Natural killer cell (primary cell): Measurements from ENCODE around the gene RASA1. TPM values are rescaled to one million over a fixed set of nuclear protein-coding genes. Genes with fewer than 3 reads are reported as not detected.

Experiments
- ATAC-seq, 3 donors: fragments of 150-1000 bp in 2 of 3; fragments of 200-7000 bp in 1 of 3; cut with Tn5 transposase; 1 replicate in 1 of 3; 2 replicates in 2 of 3; pipeline ENCODE4 v1.10.0; 2021; ENCODE audit warnings: mild to moderate bottlenecking in 2 of 3, moderate library complexity in 2 of 3
- DNase-seq, 2 donors: peaks; one replicate each; pipeline versions ENCODE4 v3.0.0 to v3.0.0-alpha.2; 2013 to 2021; ENCODE audit warnings: mixed read lengths in 1 of 2
- H3K27ac ChIP-seq: one replicate; pipeline ENCODE4 v1.5.1; 2013; ENCODE audit warnings: mild to moderate bottlenecking, low read length
- H3K27me3 ChIP-seq: one replicate; pipeline ENCODE4 v1.6.1; 2013; ENCODE audit warnings: low read length; ENCODE audit not compliant: control insufficient read depth, insufficient read depth
- H3K36me3 ChIP-seq: one replicate; pipeline ENCODE4 v1.6.1; 2013; ENCODE audit warnings: low read length; ENCODE audit not compliant: control insufficient read depth, insufficient read depth
- H3K4me1 ChIP-seq: one replicate; pipeline ENCODE4 v1.6.1; 2013; ENCODE audit warnings: low read length; ENCODE audit not compliant: control insufficient read depth, insufficient read depth
- H3K4me3 ChIP-seq: one replicate; pipeline ENCODE4 v1.5.1; 2013; ENCODE audit warnings: low read length
- H3K9me3 ChIP-seq: one replicate; pipeline ENCODE4 v1.6.1; 2013; ENCODE audit warnings: low read length; ENCODE audit not compliant: control insufficient read depth, insufficient read depth
- H3K27ac Mint-ChIP-seq, 2 donors: one replicate each; pipeline ENCODE4 v1.8.0; 2022; ENCODE audit warnings: mild to moderate bottlenecking in 2 of 2, mixed read lengths in 2 of 2, moderate library complexity in 1 of 2
- H3K27me3 Mint-ChIP-seq, 2 donors: one replicate each; pipeline ENCODE4 v1.8.0; 2022; ENCODE audit warnings: low read depth in 2 of 2, mixed read lengths in 2 of 2
- H3K36me3 Mint-ChIP-seq: one replicate; pipeline ENCODE4 v1.8.0; 2022; ENCODE audit warnings: mixed read lengths
- H3K4me1 Mint-ChIP-seq, 2 donors: one replicate each; pipeline ENCODE4 v1.8.0; 2022; ENCODE audit warnings: mixed read lengths in 2 of 2
- H3K4me3 Mint-ChIP-seq: one replicate; pipeline ENCODE4 v1.8.0; 2022; ENCODE audit warnings: mild to moderate bottlenecking, moderate library complexity, mixed read lengths
- H3K9me3 Mint-ChIP-seq, 2 donors: one replicate each; pipeline ENCODE4 v1.8.0; 2022; ENCODE audit warnings: mixed read lengths in 2 of 2
- CTCF ChIP-seq: fragments of 200-600 bp; IDR thresholded peaks from one replicate; pipeline ENCODE4 v1.8.0; 2022; ENCODE audit warnings: antibody characterized with exemption
- WGBS: methylation state at CpG from one replicate; pipeline ENCODE4 v1.1.7; 2013; ENCODE audit warnings: missing lambda C conversion rate; ENCODE audit not compliant: insufficient coverage; 5-methylcytosine and 5-hydroxymethylcytosine counted together
- intact Hi-C: fragments of 100-400 bp; cut with micrococcal nuclease; formaldehyde crosslinking; loops from one replicate; pipeline ENCODE4 v1.14.2; 2022
- total RNA-seq, 4 donors: library from RNA; stranded (reverse); fragments of 120-200 nt in 1 of 4; gene quantifications; one replicate each; pipeline versions ENCODE4 v1.2.3 to v1.2.4, GENCODE V29; 2013 to 2022

Gene RASA1
- total RNA-seq, 3 donors from 2014 or later (not counting 1 experiment from before 2014, with no cell fraction given), result 20.3 to 26.5 (median 21.2) TPM

GRCh38 chr5:87233143-87233542 is 34.5 kb upstream of the RASA1 start:
- H3K36me3 Mint-ChIP-seq, result no peaks in the 10 kb centered on the region
- H3K27me3 ChIP-seq, result no peaks in the 10 kb centered on the region
- peaks cover 4% of the 10 kb centered on the region for H3K4me1 ChIP-seq
- no peak overlapping the region for H3K27ac ChIP-seq
- ATAC-seq (no peak), DNase-seq (no peak)
- H3K27me3 Mint-ChIP-seq, result no peaks in the 10 kb centered on the region
- intact Hi-C loops, result no loop called here
- no peaks in the 10 kb centered on the region for H3K9me3 ChIP-seq
- no peaks in the 10 kb centered on the region for H3K36me3 ChIP-seq
- no peak overlapping the region for H3K4me3 ChIP-seq
- 97% methylated on average over 2 of the region's 2 CpGs for WGBS
- no peaks in the 10 kb centered on the region for H3K9me3 Mint-ChIP-seq
- no peak overlapping the region for H3K4me3 Mint-ChIP-seq
- no peak for TF ChIP-seq CTCF
- H3K27ac Mint-ChIP-seq, result no peak overlapping the region
- no peaks in the 10 kb centered on the region for H3K4me1 Mint-ChIP-seq

- intact Hi-C loops, result no loop called here
- no peaks in the 10 kb centered on the region for H3K9me3 Mint-ChIP-seq
- no peak overlapping the region for H3K4me3 Mint-ChIP-seq
- ATAC-seq, result no peak
- no peak overlapping the region for H3K4me3 ChIP-seq
- no peak for DNase-seq
- no peak overlapping the region for H3K27ac ChIP-seq
- no peak for TF ChIP-seq CTCF
- no peaks in the 10 kb centered on the region for H3K4me1 ChIP-seq
- H3K27me3 Mint-ChIP-seq, result no peaks in the 10 kb centered on the region
- H3K4me1 Mint-ChIP-seq, result peaks cover 0 to 7% of the 10 kb centered on the region in 2 donors
- WGBS, result 86% methylated on average over 2 of the region's 2 CpGs
- H3K27me3 ChIP-seq, result no peaks in the 10 kb centered on the region
- no peaks in the 10 kb centered on the region for H3K9me3 ChIP-seq
- no peaks in the 10 kb centered on the region for H3K36me3 Mint-ChIP-seq
- H3K36me3 ChIP-seq, result no peaks in the 10 kb centered on the region
- H3K27ac Mint-ChIP-seq, result no peak overlapping the region
Observed at GRCh38 chr5:87241555-87241954, 26.1 kb upstream of the RASA1 start.

- Histone ChIP-seq H3K27ac (no peak overlapping the region), H3K4me1 (no peaks in the 10 kb centered on the region), H3K4me3 (no peak overlapping the region), H3K36me3 (no peaks in the 10 kb centered on the region), H3K9me3 (no peaks in the 10 kb centered on the region), H3K27me3 (no peaks in the 10 kb centered on the region)
- intact Hi-C loops, result no loop called here
- Mint-ChIP-seq H3K27me3 (no peaks in the 10 kb centered on the region), H3K4me3 (no peak overlapping the region), H3K9me3 (no peaks in the 10 kb centered on the region), H3K4me1 (peaks cover 0 to 7% of the 10 kb centered on the region in 2 donors), H3K36me3 (no peaks in the 10 kb centered on the region), H3K27ac (no peak overlapping the region)
- ATAC-seq (no peak), DNase-seq (no peak)
- no peak for TF ChIP-seq CTCF
- 88% methylated on average over 1 of the region's 1 CpG for WGBS
Observed at GRCh38 chr5:87242242-87242641, 25.4 kb upstream of the RASA1 start.

- no peaks in the 10 kb centered on the region for H3K4me1 ChIP-seq
- Mint-ChIP-seq H3K4me1 (peaks cover 0 to 7% of the 10 kb centered on the region in 2 donors), H3K9me3 (no peaks in the 10 kb centered on the region), H3K36me3 (no peaks in the 10 kb centered on the region), H3K27ac (no peak overlapping the region), H3K4me3 (no peak overlapping the region), H3K27me3 (no peaks in the 10 kb centered on the region)
- H3K9me3 ChIP-seq, result no peaks in the 10 kb centered on the region
- no peak for TF ChIP-seq CTCF
- DNase-seq, result no peak
- no peaks in the 10 kb centered on the region for H3K27me3 ChIP-seq
- H3K36me3 ChIP-seq, result no peaks in the 10 kb centered on the region
- no peak for ATAC-seq
- H3K27ac ChIP-seq, result no peak overlapping the region
- 86% methylated on average over 3 of the region's 3 CpGs for WGBS
- intact Hi-C loops, result no loop called here
- no peak overlapping the region for H3K4me3 ChIP-seq
Observed at GRCh38 chr5:87243161-87243844, 24.4 kb upstream of the RASA1 start.
